Fibroblast of mammary gland (primary cell): ENCODE data around the gene GRIP1.
A peak's percentile ranks its signal among the peaks of the same experiment; 100 is the strongest.
"Not testable (repeated sequence)": the region's sequence is repeated elsewhere in the genome, so short reads cannot be mapped to it uniquely, and the experiment has no call there.

ENCODE experiments used
- DNase-seq: peaks from one replicate; pipeline ENCODE4 v3.0.0-alpha.2; 2010; ENCODE audit warnings: low read depth
- H3K4me3 ChIP-seq: 2 replicates; pipeline ENCODE4 v1.5.1; 2011; ENCODE audit warnings: low read depth, mild to moderate bottlenecking, low read length, moderate library complexity; ENCODE audit not compliant: control insufficient read depth
- CTCF ChIP-seq: conservative IDR thresholded peaks from 2 replicates; pipeline ENCODE4 v1.5.1; 2011; ENCODE audit warnings: low read depth, low read length, inconsistent platforms; ENCODE audit not compliant: control insufficient read depth, insufficient read depth

GRIP1 gene

GRCh38 chr12:66319266-66319954 lies 359.5 kb downstream of the GRIP1 start:
- no peak overlapping the region for H3K4me3 ChIP-seq
- no peak for DNase-seq
- TF ChIP-seq CTCF, result no peak

- no peak for DNase-seq
- no peak overlapping the region for H3K4me3 ChIP-seq
- TF ChIP-seq CTCF, result no peak
Measured at GRCh38 chr12:66314278-66314677, 364.6 kb downstream of the GRIP1 start.

- no peak for DNase-seq
- TF ChIP-seq CTCF, result no peak
- no peak overlapping the region for H3K4me3 ChIP-seq
Measured at GRCh38 chr12:66312189-66312588, 366.7 kb downstream of the GRIP1 start.

- no peak overlapping the region for H3K4me3 ChIP-seq
- no peak for DNase-seq
- TF ChIP-seq CTCF, result no peak
Measured at GRCh38 chr12:66309606-66310005, 369.3 kb downstream of the GRIP1 start.

GRCh38 chr12:66304296-66304900 lies 374.5 kb downstream of the GRIP1 start:
- DNase-seq, result no peak
- no peak for TF ChIP-seq CTCF
- no peak overlapping the region for H3K4me3 ChIP-seq

- DNase-seq, result not testable (repeated sequence)
- peak overlapping the region; percentile 79 for H3K4me3 ChIP-seq
Measured at GRCh38 chr12:66303316-66303804, 375.5 kb downstream of the GRIP1 start.

- no peak for DNase-seq
- TF ChIP-seq CTCF, result no peak
- peak overlapping the region; percentile 79 for H3K4me3 ChIP-seq
Measured at GRCh38 chr12:66302827-66303169, 376.1 kb downstream of the GRIP1 start.
